PC-3 (cell line): ENCODE results near the gene GRIK1. TPM values are rescaled to one million over a fixed set of nuclear protein-coding genes. Genes with fewer than 3 reads are reported as not detected.

ENCODE experiments used
- ATAC-seq: fragments of 200-7000 bp; cut with Tn5 transposase; 2 replicates; pipeline ENCODE4 v1.9.1; 2020; ENCODE audit warnings: mild to moderate bottlenecking, moderate library complexity
- BruUV-seq: library from RNA; stranded (reverse); fragments of 400-500 nt; replicated peaks from 2 replicates; lab custom pipeline; 2021; lab: Mats Ljungman, UMichigan
- CTCF ChIA-PET: fragments of 300-600 bp; sonication (Branson Sonifier 250); formaldehyde crosslinking; loops from one replicate; lab custom pipeline; 2022; ENCODE audit warnings: antibody characterized with exemption; lab: Charles Lee
- POLR2A ChIA-PET: fragments of 300-600 bp; sonication (Branson Sonifier 250); formaldehyde crosslinking; loops from one replicate; lab custom pipeline; 2022; ENCODE audit warnings: antibody characterized with exemption; ENCODE audit not compliant: unreplicated experiment; lab: Charles Lee
- DNase-seq: peaks from one replicate; pipeline ENCODE4 v3.0.0-alpha.2; 2015
- H2AFZ ChIP-seq: fragments of 300-600 bp; sonication (generic); 2 replicates; pipeline ENCODE4 v1.6.0; 2016; ENCODE audit warnings: antibody characterized with exemption, low read length
- H3F3A ChIP-seq: fragments of 300-600 bp; sonication (generic); one replicate; pipeline ENCODE4 v1.6.0; 2017; ENCODE audit warnings: antibody characterized with exemption, low read length, control low read depth, mild to moderate bottlenecking; ENCODE audit not compliant: unreplicated experiment
- H3K27ac ChIP-seq: fragments of 300-600 bp; sonication (generic); 2 replicates; pipeline ENCODE4 v1.5.1; 2016; ENCODE audit warnings: mild to moderate bottlenecking, low read length
- H3K27me3 ChIP-seq: fragments of 300-600 bp; sonication (generic); 2 replicates; pipeline ENCODE4 v1.6.1; 2016; ENCODE audit warnings: low read length, mixed read lengths
- H3K36me3 ChIP-seq: fragments of 300-600 bp; sonication (generic); 2 replicates; pipeline ENCODE4 v1.6.1; 2016; ENCODE audit warnings: low read depth, mixed run types, low read length, mixed read lengths
- H3K4me1 ChIP-seq: fragments of 300-600 bp; sonication (generic); 2 replicates; pipeline ENCODE4 v1.5.1; 2016; ENCODE audit warnings: low read length; ENCODE audit not compliant: insufficient read depth
- H3K4me2 ChIP-seq: fragments of 300-600 bp; sonication (generic); 2 replicates; pipeline ENCODE4 v1.6.0; 2016; ENCODE audit warnings: low read length
- H3K4me3 ChIP-seq: fragments of 300-600 bp; sonication (generic); 2 replicates; pipeline ENCODE4 v1.5.1; 2016; ENCODE audit warnings: mild to moderate bottlenecking, low read length, mixed read lengths
- H3K79me2 ChIP-seq: fragments of 300-600 bp; sonication (generic); 2 replicates; pipeline ENCODE4 v1.6.1; 2017; ENCODE audit warnings: low read length, mixed read lengths
- H3K9ac ChIP-seq: fragments of 300-600 bp; sonication (generic); 2 replicates; pipeline ENCODE4 v1.6.0; 2016; ENCODE audit warnings: mild to moderate bottlenecking, low read length
- H3K9me2 ChIP-seq: fragments of 300-600 bp; sonication (generic); replicated peaks from 2 replicates; pipeline ENCODE4 v1.6.1; 2016; ENCODE audit warnings: mixed run types, low read length, mixed read lengths
- H3K9me3 ChIP-seq: fragments of 300-600 bp; sonication (generic); 2 replicates; pipeline ENCODE4 v1.6.1; 2016; ENCODE audit warnings: low read length, mixed read lengths
- H4K20me1 ChIP-seq: fragments of 300-600 bp; sonication (generic); 2 replicates; pipeline ENCODE4 v1.6.1; 2016; ENCODE audit warnings: low read length, mixed read lengths
- CTCF ChIP-seq: fragments of 300-600 bp; sonication (generic); conservative IDR thresholded peaks from 2 replicates; pipeline ENCODE4 v1.5.1; 2017; ENCODE audit warnings: antibody characterized with exemption, low read depth, mild to moderate bottlenecking, low read length
- EZH2 ChIP-seq: fragments of 300-600 bp; sonication (generic); IDR thresholded peaks from one replicate; pipeline ENCODE4 v1.6.1; 2017; ENCODE audit warnings: antibody characterized with exemption, mild to moderate bottlenecking, low read length; ENCODE audit not compliant: unreplicated experiment
- EZH2phosphoT487 ChIP-seq: fragments of 300-600 bp; sonication (generic); IDR thresholded peaks from 2 replicates; pipeline ENCODE4 v1.6.1; 2018; ENCODE audit warnings: mild to moderate bottlenecking, antibody characterized with exemption, low read length, borderline replicate concordance
- intact Hi-C: fragments of 100-400 bp; cut with micrococcal nuclease; formaldehyde crosslinking; loops from 2 replicates; pipeline ENCODE4 v1.9.0; 2023
- total RNA-seq: library from RNA; depleted of rRNA; stranded (reverse); fragments of >200 nt; gene quantifications from 2 replicates; pipeline ENCODE4 v1.2.3, GENCODE V29; 2014

The GRIK1 gene
- total RNA-seq, 1 experiment from 2014 or later: not detected

- H3K27ac ChIP-seq: no peak overlapping the region
- H2AFZ ChIP-seq: no peak overlapping the region
- no peak overlapping the region for H3K4me2 ChIP-seq
- no peaks in the 10 kb centered on the region for H3K79me2 ChIP-seq
- H3K9ac ChIP-seq: no peak overlapping the region
- ChIA-PET CTCF (no interaction called here), POLR2A (no interaction called here)
- peaks cover 54% of the 10 kb centered on the region for H3K27me3 ChIP-seq
- peaks cover 8% of the 10 kb centered on the region for H3K4me1 ChIP-seq
- H3K4me3 ChIP-seq: no peak overlapping the region
- ATAC-seq (no peak), DNase-seq (no peak)
- BruUV-seq: no TSS peak
- no peaks in the 10 kb centered on the region for H4K20me1 ChIP-seq
- no peaks in the 10 kb centered on the region for H3F3A ChIP-seq
- H3K36me3 ChIP-seq: no peaks in the 10 kb centered on the region
- TF ChIP-seq EZH2 (no peak), CTCF (no peak), EZH2phosphoT487 (no peak)
- intact Hi-C loops: no loop called here
- H3K9me2 ChIP-seq: no peaks in the 10 kb centered on the region
- no peaks in the 10 kb centered on the region for H3K9me3 ChIP-seq
Observed at GRCh38 chr21:29658934-29659203, 280.9 kb downstream of the GRIK1 start.

- no TSS peak for BruUV-seq
- no peak for ATAC-seq
- no peaks in the 10 kb centered on the region for H3F3A ChIP-seq
- H3K27ac ChIP-seq: no peak overlapping the region
- H3K9me2 ChIP-seq: no peaks in the 10 kb centered on the region
- no peak for DNase-seq
- no peaks in the 10 kb centered on the region for H3K36me3 ChIP-seq
- H4K20me1 ChIP-seq: no peaks in the 10 kb centered on the region
- H3K4me2 ChIP-seq: no peak overlapping the region
- H3K9ac ChIP-seq: no peak overlapping the region
- H2AFZ ChIP-seq: no peak overlapping the region
- H3K27me3 ChIP-seq: peaks cover 54% of the 10 kb centered on the region
- ChIA-PET CTCF (no interaction called here), POLR2A (no interaction called here)
- H3K79me2 ChIP-seq: no peaks in the 10 kb centered on the region
- peaks cover 8% of the 10 kb centered on the region for H3K4me1 ChIP-seq
- H3K9me3 ChIP-seq: no peaks in the 10 kb centered on the region
- TF ChIP-seq EZH2phosphoT487 (no peak), EZH2 (no peak), CTCF (no peak)
- no peak overlapping the region for H3K4me3 ChIP-seq
- intact Hi-C loops: no loop called here
Observed at GRCh38 chr21:29658177-29658933, 281.4 kb downstream of the GRIK1 start.

GRCh38 chr21:29657240-29657989 is 282.4 kb downstream of the GRIK1 start:
- H3K9me2 ChIP-seq: no peaks in the 10 kb centered on the region
- no peaks in the 10 kb centered on the region for H3K9me3 ChIP-seq
- intact Hi-C loops: no loop called here
- H3K27me3 ChIP-seq: peaks cover 60% of the 10 kb centered on the region
- H3K36me3 ChIP-seq: no peaks in the 10 kb centered on the region
- H3K79me2 ChIP-seq: no peaks in the 10 kb centered on the region
- H3K4me3 ChIP-seq: no peak overlapping the region
- CTCF ChIA-PET: no interaction called here
- H3K9ac ChIP-seq: no peak overlapping the region
- POLR2A ChIA-PET: no interaction called here
- H3K4me2 ChIP-seq: 0 out of 2 replicates have a peak overlapping the region, but pooled peaks have one; percentile 30
- H3F3A ChIP-seq: no peaks in the 10 kb centered on the region
- H3K27ac ChIP-seq: no peak overlapping the region
- H2AFZ ChIP-seq: no peak overlapping the region
- BruUV-seq: no TSS peak
- TF ChIP-seq EZH2 (no peak), CTCF (no peak), EZH2phosphoT487 (no peak)
- no peak for DNase-seq
- H3K4me1 ChIP-seq: peaks cover 8% of the 10 kb centered on the region
- no peaks in the 10 kb centered on the region for H4K20me1 ChIP-seq
- no peak for ATAC-seq
